Esophagus muscularis mucosa (tissue), 4 donors: ENCODE results near the gene NID1. TPM values are rescaled to one million over a fixed set of nuclear protein-coding genes. Genes with fewer than 3 reads are reported as not detected.

ENCODE experiments used
- DNase-seq: peaks from one replicate; pipeline ENCODE4 v3.0.0-alpha.2; 2017; ENCODE audit errors: extremely low spot score
- H3K27ac ChIP-seq, 4 donors: fragments of 200-600 bp; sonication (generic); replicated peaks in 1 of 4; 1 replicate in 3 of 4; 2 replicates in 1 of 4; pipeline ENCODE4 v1.5.1; 2016 to 2019; ENCODE audit warnings: mild to moderate bottlenecking in 1 of 4
- H3K27me3 ChIP-seq, 4 donors: fragments of 200-600 bp; sonication (generic); one replicate each; pipeline versions ENCODE4 v1.5.1 to v1.6.0; 2016 to 2019
- H3K36me3 ChIP-seq, 4 donors: fragments of 200-600 bp; sonication (generic); one replicate each; pipeline ENCODE4 v1.5.1; 2016 to 2019
- H3K4me1 ChIP-seq, 4 donors: fragments of 200-600 bp; sonication (generic); one replicate each; pipeline ENCODE4 v1.5.1; 2016 to 2019
- H3K4me3 ChIP-seq, 4 donors: fragments of 200-600 bp; sonication (generic); 1 replicate in 2 of 4; 2 replicates in 2 of 4; pipeline ENCODE4 v1.5.1; 2016 to 2019; ENCODE audit warnings: mild to moderate bottlenecking in 4 of 4, moderate library complexity in 1 of 4
- H3K9me3 ChIP-seq, 4 donors: fragments of 200-600 bp; sonication (generic); 1 replicate in 3 of 4; 2 replicates in 1 of 4; pipeline ENCODE4 v1.5.1; 2016 to 2019
- EP300 ChIP-seq: sonication (generic); formaldehyde crosslinking; IDR thresholded peaks from one replicate; pipeline ENCODE4 v1.6.1; 2017; ENCODE audit warnings: antibody characterized with exemption
- POLR2A ChIP-seq: fragments of 450-650 bp; IDR thresholded peaks from one replicate; pipeline ENCODE4 v1.6.1; 2017; ENCODE audit warnings: antibody characterized with exemption, moderate library complexity, mild to moderate bottlenecking, low read depth
- POLR2AphosphoS5 ChIP-seq, 2 donors: sonication (generic); formaldehyde crosslinking; IDR thresholded peaks; one replicate each; pipeline ENCODE4 v1.6.1; 2017; ENCODE audit warnings: antibody characterized with exemption in 2 of 2
- WGBS: methylation state at CpG from one replicate; pipeline ENCODE4 v1.1.5; 2018; 5-methylcytosine and 5-hydroxymethylcytosine counted together
- intact Hi-C: fragments of 100-400 bp; cut with DNase I; formaldehyde crosslinking; loops from one replicate; pipeline ENCODE4 v1.15.1; 2023
- total RNA-seq, 4 donors: library from RNA; depleted of rRNA; stranded (reverse); fragments of >200 nt; gene quantifications; one replicate each; pipeline versions ENCODE4 v1.1.0 to v1.2.1, GENCODE V29; 2016
- TF ChIP-seq, protein P1 (sequence below), 3 experiments: fragments of 200-600 bp in 2 of 3; fragments of 450-650 bp in 1 of 3; sonication (generic) in 2 of 3; IDR thresholded peaks; one replicate each; pipeline ENCODE4 v1.5.1; 2017 to 2019; ENCODE audit warnings: antibody characterized with exemption in 3 of 3, mild to moderate bottlenecking in 2 of 3, moderate library complexity in 1 of 3

Gene NID1
- total RNA-seq, 4 donors from 2014 or later, result 187 to 390 (median 287) TPM

DNA sequence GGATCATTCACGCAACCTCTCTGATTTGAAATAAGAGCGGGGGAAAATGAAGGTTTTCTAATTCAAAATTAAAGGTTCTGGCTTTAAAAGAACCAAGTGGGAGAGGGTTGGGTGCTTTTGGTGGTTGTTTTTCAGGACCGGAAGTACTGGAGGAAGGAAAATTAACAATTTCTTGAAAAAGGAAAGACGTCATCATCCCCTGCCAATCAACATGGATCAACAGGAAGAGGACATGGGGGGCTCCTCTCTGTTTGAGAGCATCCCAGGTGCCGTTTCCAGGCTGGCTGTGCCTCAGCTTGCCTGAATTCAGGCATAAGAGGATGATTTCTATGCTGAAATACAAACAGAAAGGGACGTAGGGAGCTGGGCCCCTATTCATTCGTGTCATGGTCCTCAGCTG is 21.6 kb upstream of the NID1 start:
- no peak overlapping the region for H3K4me3 ChIP-seq
- H3K9me3 ChIP-seq, result no peaks in the 10 kb centered on the region
- 68% methylated on average over 7 of the region's 7 CpGs for WGBS
- H3K27ac ChIP-seq, result no peak overlapping the region
- no peaks in the 10 kb centered on the region for H3K27me3 ChIP-seq
- H3K4me1 ChIP-seq, result peaks cover 0 to 6% (median 4%) of the 10 kb centered on the region in 4 donors
- TF ChIP-seq POLR2A (no peak), POLR2AphosphoS5 (IDR thresholded peaks at IDR 0.05) (no peak), EP300 (no peak)
- TF ChIP-seq, protein P1, sequence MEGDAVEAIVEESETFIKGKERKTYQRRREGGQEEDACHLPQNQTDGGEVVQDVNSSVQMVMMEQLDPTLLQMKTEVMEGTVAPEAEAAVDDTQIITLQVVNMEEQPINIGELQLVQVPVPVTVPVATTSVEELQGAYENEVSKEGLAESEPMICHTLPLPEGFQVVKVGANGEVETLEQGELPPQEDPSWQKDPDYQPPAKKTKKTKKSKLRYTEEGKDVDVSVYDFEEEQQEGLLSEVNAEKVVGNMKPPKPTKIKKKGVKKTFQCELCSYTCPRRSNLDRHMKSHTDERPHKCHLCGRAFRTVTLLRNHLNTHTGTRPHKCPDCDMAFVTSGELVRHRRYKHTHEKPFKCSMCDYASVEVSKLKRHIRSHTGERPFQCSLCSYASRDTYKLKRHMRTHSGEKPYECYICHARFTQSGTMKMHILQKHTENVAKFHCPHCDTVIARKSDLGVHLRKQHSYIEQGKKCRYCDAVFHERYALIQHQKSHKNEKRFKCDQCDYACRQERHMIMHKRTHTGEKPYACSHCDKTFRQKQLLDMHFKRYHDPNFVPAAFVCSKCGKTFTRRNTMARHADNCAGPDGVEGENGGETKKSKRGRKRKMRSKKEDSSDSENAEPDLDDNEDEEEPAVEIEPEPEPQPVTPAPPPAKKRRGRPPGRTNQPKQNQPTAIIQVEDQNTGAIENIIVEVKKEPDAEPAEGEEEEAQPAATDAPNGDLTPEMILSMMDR (IDR thresholded peaks at IDR 0.05), result no peak
- DNase-seq, result no peak
- intact Hi-C loops, result no loop called here
- H3K36me3 ChIP-seq, result no peaks in the 10 kb centered on the region

GRCh38 chr1:236085545-236086159 is 20.8 kb upstream of the NID1 start:
- H3K27ac ChIP-seq, result no peak overlapping the region
- no peaks in the 10 kb centered on the region for H3K36me3 ChIP-seq
- intact Hi-C loops, result no loop called here
- WGBS, result 79% methylated on average over 6 of the region's 6 CpGs
- no peak overlapping the region for H3K4me3 ChIP-seq
- no peaks in the 10 kb centered on the region for H3K27me3 ChIP-seq
- no peaks in the 10 kb centered on the region for H3K9me3 ChIP-seq
- no peak for TF ChIP-seq EP300
- TF ChIP-seq, protein P1 (IDR thresholded peaks at IDR 0.05), result no peak
- no peak for TF ChIP-seq POLR2A
- TF ChIP-seq POLR2AphosphoS5 (IDR thresholded peaks at IDR 0.05), result no peak
- no peak for DNase-seq
- H3K4me1 ChIP-seq, result peaks cover 0 to 6% (median 2%) of the 10 kb centered on the region in 4 donors

DNA sequence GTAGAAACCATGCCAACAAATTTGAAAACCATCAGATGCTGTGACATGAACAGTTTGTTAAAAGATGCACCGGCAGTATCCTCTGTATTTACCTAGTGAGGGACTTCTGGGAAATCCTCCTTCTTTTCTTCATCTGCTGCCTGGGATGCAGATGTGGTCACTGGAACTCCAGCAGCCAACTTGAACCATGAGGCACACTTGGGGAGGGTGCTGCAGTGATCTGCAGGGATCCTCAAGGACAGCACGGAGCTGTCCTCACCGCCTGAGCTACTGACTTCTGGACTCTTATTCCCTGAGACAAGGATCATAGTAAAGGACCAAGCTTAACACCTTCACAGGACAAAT is 19.5 kb upstream of the NID1 start:
- H3K9me3 ChIP-seq, result no peaks in the 10 kb centered on the region
- 82% methylated on average over 3 of the region's 3 CpGs for WGBS
- TF ChIP-seq, protein P1 (IDR thresholded peaks at IDR 0.05), result no peak
- TF ChIP-seq POLR2AphosphoS5 (IDR thresholded peaks at IDR 0.05) (no peak), EP300 (no peak), POLR2A (no peak)
- intact Hi-C loops, result no loop called here
- DNase-seq, result no peak
- no peak overlapping the region for H3K4me3 ChIP-seq
- H3K27ac ChIP-seq, result no peak overlapping the region
- H3K27me3 ChIP-seq, result no peaks in the 10 kb centered on the region
- no peaks in the 10 kb centered on the region for H3K36me3 ChIP-seq
- peaks cover 0 to 6% (median 1%) of the 10 kb centered on the region in 4 donors for H3K4me1 ChIP-seq

GRCh38 chr1:236083650-236084385 is 18.9 kb upstream of the NID1 start:
- WGBS, result 54% methylated on average over 8 of the region's 8 CpGs
- Histone ChIP-seq H3K9me3 (no peaks in the 10 kb centered on the region), H3K4me3 (no peak overlapping the region), H3K27ac (no peak overlapping the region), H3K36me3 (no peaks in the 10 kb centered on the region), H3K4me1 (peaks cover 0 to 6% (median 1%) of the 10 kb centered on the region in 4 donors), H3K27me3 (no peaks in the 10 kb centered on the region)
- no peak for DNase-seq
- TF ChIP-seq, protein P1 (IDR thresholded peaks at IDR 0.05), result no peak
- no peak for TF ChIP-seq EP300
- TF ChIP-seq POLR2A, result no peak
- intact Hi-C loops, result no loop called here
